Natural killer cell (primary cell): ENCODE results near the gene WSB2. TPM values are rescaled to one million over a fixed set of nuclear protein-coding genes. Genes with fewer than 3 reads are reported as not detected.

ENCODE experiments used
- ATAC-seq, 3 donors: fragments of 150-1000 bp in 2 of 3; fragments of 200-7000 bp in 1 of 3; cut with Tn5 transposase; 1 replicate in 1 of 3; 2 replicates in 2 of 3; pipeline ENCODE4 v1.10.0; 2021; ENCODE audit warnings: mild to moderate bottlenecking in 2 of 3, moderate library complexity in 2 of 3
- DNase-seq, 2 donors: peaks; one replicate each; pipeline versions ENCODE4 v3.0.0 to v3.0.0-alpha.2; 2013 to 2021; ENCODE audit warnings: mixed read lengths in 1 of 2
- H3K27ac ChIP-seq: one replicate; pipeline ENCODE4 v1.5.1; 2013; ENCODE audit warnings: mild to moderate bottlenecking, low read length
- H3K27me3 ChIP-seq: one replicate; pipeline ENCODE4 v1.6.1; 2013; ENCODE audit warnings: low read length; ENCODE audit not compliant: control insufficient read depth, insufficient read depth
- H3K36me3 ChIP-seq: one replicate; pipeline ENCODE4 v1.6.1; 2013; ENCODE audit warnings: low read length; ENCODE audit not compliant: control insufficient read depth, insufficient read depth
- H3K4me1 ChIP-seq: one replicate; pipeline ENCODE4 v1.6.1; 2013; ENCODE audit warnings: low read length; ENCODE audit not compliant: control insufficient read depth, insufficient read depth
- H3K4me3 ChIP-seq: one replicate; pipeline ENCODE4 v1.5.1; 2013; ENCODE audit warnings: low read length
- H3K9me3 ChIP-seq: one replicate; pipeline ENCODE4 v1.6.1; 2013; ENCODE audit warnings: low read length; ENCODE audit not compliant: control insufficient read depth, insufficient read depth
- H3K27ac Mint-ChIP-seq, 2 donors: one replicate each; pipeline ENCODE4 v1.8.0; 2022; ENCODE audit warnings: mild to moderate bottlenecking in 2 of 2, mixed read lengths in 2 of 2, moderate library complexity in 1 of 2
- H3K27me3 Mint-ChIP-seq, 2 donors: one replicate each; pipeline ENCODE4 v1.8.0; 2022; ENCODE audit warnings: low read depth in 2 of 2, mixed read lengths in 2 of 2
- H3K36me3 Mint-ChIP-seq: one replicate; pipeline ENCODE4 v1.8.0; 2022; ENCODE audit warnings: mixed read lengths
- H3K4me1 Mint-ChIP-seq, 2 donors: one replicate each; pipeline ENCODE4 v1.8.0; 2022; ENCODE audit warnings: mixed read lengths in 2 of 2
- H3K4me3 Mint-ChIP-seq: one replicate; pipeline ENCODE4 v1.8.0; 2022; ENCODE audit warnings: mild to moderate bottlenecking, moderate library complexity, mixed read lengths
- H3K9me3 Mint-ChIP-seq, 2 donors: one replicate each; pipeline ENCODE4 v1.8.0; 2022; ENCODE audit warnings: mixed read lengths in 2 of 2
- CTCF ChIP-seq: fragments of 200-600 bp; IDR thresholded peaks from one replicate; pipeline ENCODE4 v1.8.0; 2022; ENCODE audit warnings: antibody characterized with exemption
- WGBS: methylation state at CpG from one replicate; pipeline ENCODE4 v1.1.7; 2013; ENCODE audit warnings: missing lambda C conversion rate; ENCODE audit not compliant: insufficient coverage; 5-methylcytosine and 5-hydroxymethylcytosine counted together
- intact Hi-C: fragments of 100-400 bp; cut with micrococcal nuclease; formaldehyde crosslinking; loops from one replicate; pipeline ENCODE4 v1.14.2; 2022
- total RNA-seq, 4 donors: library from RNA; stranded (reverse); fragments of 120-200 nt in 1 of 4; gene quantifications; one replicate each; pipeline versions ENCODE4 v1.2.3 to v1.2.4, GENCODE V29; 2013 to 2022

WSB2 gene
- total RNA-seq, 3 donors from 2014 or later (not counting 1 experiment from before 2014, with no cell fraction given) = 25.5 to 29.5 (median 28.8) TPM

GRCh38 chr12:118063576-118064391 is 2.8 kb upstream of the WSB2 start:
- Histone ChIP-seq H3K4me1 (peaks cover 28% of the 10 kb centered on the region), H3K9me3 (no peaks in the 10 kb centered on the region), H3K4me3 (no peak overlapping the region), H3K36me3 (no peaks in the 10 kb centered on the region), H3K27me3 (no peaks in the 10 kb centered on the region), H3K27ac (no peak overlapping the region)
- 87% methylated on average over 4 of the region's 4 CpGs for WGBS
- ATAC-seq (no peak), DNase-seq (no peak)
- no peak overlapping the region for H3K27ac Mint-ChIP-seq
- H3K36me3 Mint-ChIP-seq = no peaks in the 10 kb centered on the region
- H3K9me3 Mint-ChIP-seq = no peaks in the 10 kb centered on the region
- H3K4me3 Mint-ChIP-seq = peak overlapping the region; percentile 42
- intact Hi-C loops = loop anchor here (5.0 kb wide), 1 partner anchor 59 kb away; no protein-coding TSS in a partner anchor
- no peak for TF ChIP-seq CTCF
- peaks cover 37 to 47% of the 10 kb centered on the region in 2 donors for H3K4me1 Mint-ChIP-seq
- peaks cover 18 to 39% of the 10 kb centered on the region in 2 donors for H3K27me3 Mint-ChIP-seq

GRCh38 chr12:118061873-118062843 is 1.2 kb upstream of the WSB2 start:
- H3K4me3 ChIP-seq = peak overlapping the region; percentile 95
- peak overlapping the region; percentile 93 to 95 for H3K27ac Mint-ChIP-seq
- peak in 1 of 2 donors; percentile 44 for DNase-seq
- no peaks in the 10 kb centered on the region for H3K27me3 ChIP-seq
- H3K4me1 Mint-ChIP-seq = peaks cover 43 to 52% of the 10 kb centered on the region in 2 donors
- H3K9me3 Mint-ChIP-seq = no peaks in the 10 kb centered on the region
- peaks cover 12 to 28% of the 10 kb centered on the region in 2 donors for H3K27me3 Mint-ChIP-seq
- intact Hi-C loops = loop anchor here (1.0 to 5.0 kb wide), 2 partner anchors 46 to 60 kb away; partner anchors contain the start of gene RFC5
- H3K9me3 ChIP-seq = no peaks in the 10 kb centered on the region
- WGBS = 2% methylated on average over 44 of the region's 44 CpGs
- H3K36me3 Mint-ChIP-seq = no peaks in the 10 kb centered on the region
- no peak for TF ChIP-seq CTCF
- no peak for ATAC-seq
- H3K4me3 Mint-ChIP-seq = peak overlapping the region; percentile 88
- H3K4me1 ChIP-seq = peaks cover 33% of the 10 kb centered on the region
- H3K27ac ChIP-seq = peak overlapping the region; percentile 92
- no peaks in the 10 kb centered on the region for H3K36me3 ChIP-seq

DNA sequence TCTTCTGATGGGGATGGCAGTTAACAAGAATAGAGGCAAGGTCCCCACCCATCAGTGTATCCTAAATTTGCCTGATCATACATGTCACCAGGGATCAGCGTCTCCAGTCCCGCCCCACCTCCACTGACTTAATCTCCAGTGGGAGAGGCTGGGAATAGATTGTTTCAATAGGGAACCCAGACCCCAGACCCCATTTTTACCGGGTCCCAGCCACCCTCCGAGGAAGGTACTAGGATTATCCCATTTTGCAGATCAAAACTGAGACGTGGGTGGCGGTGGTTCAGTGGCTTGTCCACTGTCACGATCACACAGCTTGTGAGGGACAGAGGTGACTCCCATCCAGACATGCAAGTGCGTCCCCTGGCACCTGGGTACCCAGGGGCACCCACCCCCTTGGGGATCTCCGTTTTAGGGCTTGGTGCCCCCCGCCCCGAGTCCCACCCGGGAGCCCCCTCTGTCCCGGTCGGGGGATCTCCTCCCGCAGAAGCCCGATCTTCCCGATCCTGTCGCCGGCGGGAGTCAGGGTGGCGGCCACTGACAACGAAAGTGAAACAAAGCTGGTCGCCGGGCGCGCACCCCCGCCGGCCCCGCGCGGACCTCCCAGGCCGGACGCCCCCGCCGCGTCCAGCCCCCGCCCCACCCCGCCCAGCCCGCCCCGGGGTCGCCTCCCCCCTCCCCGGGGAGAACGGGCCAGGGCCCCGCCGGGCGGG is 523 bp downstream of the WSB2 start:
- ATAC-seq = peak; percentile 42 to 58 (median 46)
- intact Hi-C loops = loop anchor here (1.0 to 5.0 kb wide), 2 partner anchors 44 to 62 kb away; partner anchors contain the start of gene RFC5
- no peaks in the 10 kb centered on the region for H3K36me3 Mint-ChIP-seq

More for the DNA sequence above, 523 bp downstream of the WSB2 start:
- 2% methylated on average over 42 of the region's 46 CpGs for WGBS
- peaks cover 43 to 55% of the 10 kb centered on the region in 2 donors for H3K4me1 Mint-ChIP-seq
- H3K27me3 Mint-ChIP-seq = peaks cover 1 to 14% of the 10 kb centered on the region in 2 donors
- H3K27me3 ChIP-seq = no peaks in the 10 kb centered on the region
- H3K9me3 Mint-ChIP-seq = no peaks in the 10 kb centered on the region
- peak overlapping the region; percentile 88 for H3K4me3 ChIP-seq
- DNase-seq = peak; percentile 50 to 61
- H3K4me3 Mint-ChIP-seq = peak overlapping the region; percentile 90
- H3K36me3 ChIP-seq = no peaks in the 10 kb centered on the region
- H3K4me1 ChIP-seq = peaks cover 33% of the 10 kb centered on the region
- H3K27ac Mint-ChIP-seq = peak overlapping the region; percentile 93 to 95
- H3K27ac ChIP-seq = peak overlapping the region; percentile 97
- no peak for TF ChIP-seq CTCF
- no peaks in the 10 kb centered on the region for H3K9me3 ChIP-seq
